ENCODE results near the gene RWDD2A.

DNA sequence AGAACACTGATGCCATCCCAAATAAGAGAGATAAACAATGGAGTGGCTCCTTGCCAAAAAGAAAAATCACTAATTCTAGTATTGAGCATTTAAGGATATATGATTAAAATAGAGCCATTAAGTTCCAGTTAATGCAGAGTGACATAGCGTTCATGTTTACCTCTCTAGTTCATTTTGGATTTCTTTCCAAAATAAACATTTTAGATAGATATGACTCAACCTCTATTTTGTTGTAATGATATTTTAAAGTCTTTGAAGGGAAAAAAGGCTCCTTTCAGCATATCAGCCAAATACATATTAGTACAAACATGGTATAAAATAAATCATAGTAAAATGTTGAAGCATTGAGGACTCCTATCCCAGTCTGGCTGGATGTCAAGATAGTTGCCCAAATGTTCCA is 33.4 kb downstream of the RWDD2A start:
- TF ChIP-seq, protein P1, sequence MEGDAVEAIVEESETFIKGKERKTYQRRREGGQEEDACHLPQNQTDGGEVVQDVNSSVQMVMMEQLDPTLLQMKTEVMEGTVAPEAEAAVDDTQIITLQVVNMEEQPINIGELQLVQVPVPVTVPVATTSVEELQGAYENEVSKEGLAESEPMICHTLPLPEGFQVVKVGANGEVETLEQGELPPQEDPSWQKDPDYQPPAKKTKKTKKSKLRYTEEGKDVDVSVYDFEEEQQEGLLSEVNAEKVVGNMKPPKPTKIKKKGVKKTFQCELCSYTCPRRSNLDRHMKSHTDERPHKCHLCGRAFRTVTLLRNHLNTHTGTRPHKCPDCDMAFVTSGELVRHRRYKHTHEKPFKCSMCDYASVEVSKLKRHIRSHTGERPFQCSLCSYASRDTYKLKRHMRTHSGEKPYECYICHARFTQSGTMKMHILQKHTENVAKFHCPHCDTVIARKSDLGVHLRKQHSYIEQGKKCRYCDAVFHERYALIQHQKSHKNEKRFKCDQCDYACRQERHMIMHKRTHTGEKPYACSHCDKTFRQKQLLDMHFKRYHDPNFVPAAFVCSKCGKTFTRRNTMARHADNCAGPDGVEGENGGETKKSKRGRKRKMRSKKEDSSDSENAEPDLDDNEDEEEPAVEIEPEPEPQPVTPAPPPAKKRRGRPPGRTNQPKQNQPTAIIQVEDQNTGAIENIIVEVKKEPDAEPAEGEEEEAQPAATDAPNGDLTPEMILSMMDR (IDR thresholded peaks at IDR 0.05): no peak
- no peak for TF ChIP-seq POLR2A (IDR thresholded peaks at IDR 0.05)

Measured in sigmoid colon (tissue), 3 donors.